HCT116 (cell line): ENCODE data around the gene NDE1.

Experiments used
- EZH2 ChIP-seq: fragments of 200-600 bp; sonication (generic); IDR thresholded peaks from 2 replicates; pipeline ENCODE4 v1.6.1; 2017; ENCODE audit warnings: antibody characterized with exemption, mixed run types
- EZH2phosphoT487 ChIP-seq: fragments of 200-600 bp; IDR thresholded peaks from 2 replicates; pipeline ENCODE4 v1.6.1; 2018; ENCODE audit warnings: antibody characterized with exemption, borderline replicate concordance
- JUND ChIP-seq: IDR thresholded peaks from 2 replicates; pipeline ENCODE4 v1.6.1; 2012
- POLR2A ChIP-seq: IDR thresholded peaks from 2 replicates; pipeline ENCODE4 v1.7.0; 2011; ENCODE audit warnings: borderline replicate concordance; ENCODE audit not compliant: insufficient read depth, insufficient read length; ENCODE audit errors: extremely low read depth
- POLR2AphosphoS5 ChIP-seq: IDR thresholded peaks from 2 replicates; pipeline ENCODE4 v1.6.1; 2011; ENCODE audit warnings: mild to moderate bottlenecking, low read depth, low read length, moderate library complexity
- YY1 ChIP-seq: IDR thresholded peaks from 2 replicates; pipeline ENCODE4 v1.6.1; 2011; ENCODE audit warnings: low read length, low read depth, moderate library complexity, mild to moderate bottlenecking; ENCODE audit not compliant: insufficient replicate concordance; ENCODE audit errors: extremely low read depth
- ZNF274 ChIP-seq: fragments of 200-500 bp; sonication (Bioruptor generic); IDR thresholded peaks from 2 replicates; pipeline ENCODE4 v1.6.1; 2014; ENCODE audit warnings: mild to moderate bottlenecking, low read depth, low read length, inconsistent platforms
- TF ChIP-seq, protein P1 (sequence below), 3 experiments: fragments of 200-600 bp in 1 of 3; sonication (generic) in 1 of 3; IDR thresholded peaks in 2 of 3; conservative IDR thresholded peaks in 1 of 3; 2 replicates each; pipeline ENCODE4 v1.5.1; 2012 to 2017; ENCODE audit warnings: low read depth in 2 of 3, low read length in 2 of 3, antibody characterized with exemption in 1 of 3, borderline replicate concordance in 1 of 3, control low read depth in 1 of 3, mild to moderate bottlenecking in 1 of 3, mixed read lengths in 1 of 3, mixed run types in 1 of 3, moderate library complexity in 1 of 3; ENCODE audit not compliant: insufficient read depth in 1 of 3
- TF ChIP-seq, protein P2 (sequence below): IDR thresholded peaks from 2 replicates; pipeline ENCODE4 v1.6.1; 2011; ENCODE audit warnings: mild to moderate bottlenecking, low read length, moderate library complexity; ENCODE audit not compliant: insufficient replicate concordance; ENCODE audit errors: extremely low read depth
- TF ChIP-seq, protein P3 (sequence below): IDR thresholded peaks from 2 replicates; pipeline ENCODE4 v1.6.1; 2012; ENCODE audit warnings: low read depth

DNA sequence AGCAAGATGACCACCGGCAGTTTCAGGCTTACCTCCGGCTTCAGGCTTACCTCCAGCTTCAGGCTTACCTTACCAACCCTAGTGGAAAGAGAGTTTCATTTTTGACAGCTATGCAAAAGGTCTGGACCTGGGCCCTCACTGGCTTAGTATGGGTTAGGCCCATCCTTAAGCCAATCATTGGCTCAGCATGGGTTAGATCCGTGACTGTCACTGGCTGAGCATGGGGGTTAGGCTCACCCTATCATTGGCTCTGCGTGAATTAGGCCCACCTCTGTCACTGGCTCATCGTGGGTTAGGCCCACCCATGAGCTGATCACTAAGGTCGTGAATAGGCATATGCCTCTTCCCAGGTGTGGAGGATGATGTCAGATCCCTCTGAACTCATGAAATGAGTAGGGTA, 8.1 kb downstream of the NDE1 start:
- TF ChIP-seq YY1 (no peak), EZH2 (no peak), POLR2AphosphoS5 (no peak), ZNF274 (no peak), POLR2A (no peak), JUND (no peak), EZH2phosphoT487 (no peak)
- TF ChIP-seq, protein P1, sequence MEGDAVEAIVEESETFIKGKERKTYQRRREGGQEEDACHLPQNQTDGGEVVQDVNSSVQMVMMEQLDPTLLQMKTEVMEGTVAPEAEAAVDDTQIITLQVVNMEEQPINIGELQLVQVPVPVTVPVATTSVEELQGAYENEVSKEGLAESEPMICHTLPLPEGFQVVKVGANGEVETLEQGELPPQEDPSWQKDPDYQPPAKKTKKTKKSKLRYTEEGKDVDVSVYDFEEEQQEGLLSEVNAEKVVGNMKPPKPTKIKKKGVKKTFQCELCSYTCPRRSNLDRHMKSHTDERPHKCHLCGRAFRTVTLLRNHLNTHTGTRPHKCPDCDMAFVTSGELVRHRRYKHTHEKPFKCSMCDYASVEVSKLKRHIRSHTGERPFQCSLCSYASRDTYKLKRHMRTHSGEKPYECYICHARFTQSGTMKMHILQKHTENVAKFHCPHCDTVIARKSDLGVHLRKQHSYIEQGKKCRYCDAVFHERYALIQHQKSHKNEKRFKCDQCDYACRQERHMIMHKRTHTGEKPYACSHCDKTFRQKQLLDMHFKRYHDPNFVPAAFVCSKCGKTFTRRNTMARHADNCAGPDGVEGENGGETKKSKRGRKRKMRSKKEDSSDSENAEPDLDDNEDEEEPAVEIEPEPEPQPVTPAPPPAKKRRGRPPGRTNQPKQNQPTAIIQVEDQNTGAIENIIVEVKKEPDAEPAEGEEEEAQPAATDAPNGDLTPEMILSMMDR (IDR thresholded peaks at IDR 0.05 in 2 of 3, conservative IDR thresholded peaks at IDR 0.05 in 1 of 3; ENCODE audit: borderline replicate concordance in 1 of 3, insufficient read depth in 1 of 3, low read depth in 2 of 3, low read length in 2 of 3): no peak
- TF ChIP-seq, protein P2, sequence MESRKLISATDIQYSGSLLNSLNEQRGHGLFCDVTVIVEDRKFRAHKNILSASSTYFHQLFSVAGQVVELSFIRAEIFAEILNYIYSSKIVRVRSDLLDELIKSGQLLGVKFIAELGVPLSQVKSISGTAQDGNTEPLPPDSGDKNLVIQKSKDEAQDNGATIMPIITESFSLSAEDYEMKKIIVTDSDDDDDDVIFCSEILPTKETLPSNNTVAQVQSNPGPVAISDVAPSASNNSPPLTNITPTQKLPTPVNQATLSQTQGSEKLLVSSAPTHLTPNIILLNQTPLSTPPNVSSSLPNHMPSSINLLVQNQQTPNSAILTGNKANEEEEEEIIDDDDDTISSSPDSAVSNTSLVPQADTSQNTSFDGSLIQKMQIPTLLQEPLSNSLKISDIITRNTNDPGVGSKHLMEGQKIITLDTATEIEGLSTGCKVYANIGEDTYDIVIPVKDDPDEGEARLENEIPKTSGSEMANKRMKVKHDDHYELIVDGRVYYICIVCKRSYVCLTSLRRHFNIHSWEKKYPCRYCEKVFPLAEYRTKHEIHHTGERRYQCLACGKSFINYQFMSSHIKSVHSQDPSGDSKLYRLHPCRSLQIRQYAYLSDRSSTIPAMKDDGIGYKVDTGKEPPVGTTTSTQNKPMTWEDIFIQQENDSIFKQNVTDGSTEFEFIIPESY: no peak
- TF ChIP-seq, protein P3, sequence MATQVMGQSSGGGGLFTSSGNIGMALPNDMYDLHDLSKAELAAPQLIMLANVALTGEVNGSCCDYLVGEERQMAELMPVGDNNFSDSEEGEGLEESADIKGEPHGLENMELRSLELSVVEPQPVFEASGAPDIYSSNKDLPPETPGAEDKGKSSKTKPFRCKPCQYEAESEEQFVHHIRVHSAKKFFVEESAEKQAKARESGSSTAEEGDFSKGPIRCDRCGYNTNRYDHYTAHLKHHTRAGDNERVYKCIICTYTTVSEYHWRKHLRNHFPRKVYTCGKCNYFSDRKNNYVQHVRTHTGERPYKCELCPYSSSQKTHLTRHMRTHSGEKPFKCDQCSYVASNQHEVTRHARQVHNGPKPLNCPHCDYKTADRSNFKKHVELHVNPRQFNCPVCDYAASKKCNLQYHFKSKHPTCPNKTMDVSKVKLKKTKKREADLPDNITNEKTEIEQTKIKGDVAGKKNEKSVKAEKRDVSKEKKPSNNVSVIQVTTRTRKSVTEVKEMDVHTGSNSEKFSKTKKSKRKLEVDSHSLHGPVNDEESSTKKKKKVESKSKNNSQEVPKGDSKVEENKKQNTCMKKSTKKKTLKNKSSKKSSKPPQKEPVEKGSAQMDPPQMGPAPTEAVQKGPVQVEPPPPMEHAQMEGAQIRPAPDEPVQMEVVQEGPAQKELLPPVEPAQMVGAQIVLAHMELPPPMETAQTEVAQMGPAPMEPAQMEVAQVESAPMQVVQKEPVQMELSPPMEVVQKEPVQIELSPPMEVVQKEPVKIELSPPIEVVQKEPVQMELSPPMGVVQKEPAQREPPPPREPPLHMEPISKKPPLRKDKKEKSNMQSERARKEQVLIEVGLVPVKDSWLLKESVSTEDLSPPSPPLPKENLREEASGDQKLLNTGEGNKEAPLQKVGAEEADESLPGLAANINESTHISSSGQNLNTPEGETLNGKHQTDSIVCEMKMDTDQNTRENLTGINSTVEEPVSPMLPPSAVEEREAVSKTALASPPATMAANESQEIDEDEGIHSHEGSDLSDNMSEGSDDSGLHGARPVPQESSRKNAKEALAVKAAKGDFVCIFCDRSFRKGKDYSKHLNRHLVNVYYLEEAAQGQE: no peak
